Heart right ventricle (tissue), 16 donors: Measurements from ENCODE around the gene GNAI1. TPM values are rescaled to one million over a fixed set of nuclear protein-coding genes. Genes with fewer than 3 reads are reported as not detected.

Source experiments
- ATAC-seq, 8 donors: fragments of 200-7000 bp; cut with Tn5 transposase; one replicate each; pipeline ENCODE4 v1.9.1; 2020; ENCODE audit warnings: mild to moderate bottlenecking in 8 of 8, moderate library complexity in 8 of 8, moderate number of reproducible peaks in 1 of 8
- DNase-seq, 2 donors: peaks; one replicate each; pipeline ENCODE4 v3.0.0-alpha.2; 2020
- H3K27ac ChIP-seq, 10 donors: fragments of 200-600 bp; sonication (generic) in 2 of 10; one replicate each; pipeline versions ENCODE4 v1.5.0 to v1.8.0; 2020 to 2022; ENCODE audit warnings: mild to moderate bottlenecking in 3 of 10
- H3K27me3 ChIP-seq, 7 donors: fragments of 200-600 bp; one replicate each; pipeline ENCODE4 v1.8.0; 2021 to 2022; ENCODE audit warnings: mild to moderate bottlenecking in 2 of 7
- H3K36me3 ChIP-seq, 9 donors: fragments of 200-600 bp; sonication (generic) in 1 of 9; one replicate each; pipeline versions ENCODE4 v1.5.0 to v1.8.0; 2020 to 2022; ENCODE audit warnings: mild to moderate bottlenecking in 2 of 9
- H3K4me1 ChIP-seq, 9 donors: fragments of 200-600 bp; sonication (generic) in 1 of 9; one replicate each; pipeline versions ENCODE4 v1.5.0 to v1.8.0; 2020 to 2022; ENCODE audit warnings: mild to moderate bottlenecking in 4 of 9
- H3K4me3 ChIP-seq, 10 donors: fragments of 200-600 bp; sonication (generic) in 2 of 10; one replicate each; pipeline versions ENCODE4 v1.5.0 to v1.8.0; 2020 to 2022; ENCODE audit warnings: mild to moderate bottlenecking in 7 of 10, moderate library complexity in 2 of 10
- H3K9me3 ChIP-seq, 11 donors: fragments of 200-600 bp in 10 of 11; sonication (generic) in 2 of 11; one replicate each; pipeline versions ENCODE4 v1.5.0 to v1.8.0; 2013 to 2022; ENCODE audit warnings: mild to moderate bottlenecking in 2 of 11, control low read depth in 1 of 11, moderate library complexity in 1 of 11
- WGBS, 2 donors: extraction: QIAGEN DNeasy Blood & Tissue Kit; methylation state at CpG; one replicate each; pipeline ENCODE4 v1.1.7; 2013; ENCODE audit warnings: inconsistent platforms in 1 of 2; 5-methylcytosine and 5-hydroxymethylcytosine counted together
- intact Hi-C, 10 donors: fragments of 100-400 bp; cut with DNase I; formaldehyde crosslinking; loops; one replicate each; pipeline versions ENCODE4 v1.11.1 to v1.14.2; 2022
- polyA plus RNA-seq, 2 donors: library from polyadenylated mRNA; stranded (reverse); fragments of 200-250 nt; gene quantifications; one replicate each; pipeline ENCODE4 v1.2.3, GENCODE V29; 2013
- total RNA-seq, 10 donors: library from RNA; stranded (reverse); fragmentation: NEBNext Ultra II Directional in 3 of 10; extraction: Animal tissue kit (Norgen Biotek cat#: 25700) in 3 of 10; gene quantifications; one replicate each; pipeline versions ENCODE4 v1.2.1 to v1.2.4, GENCODE V29; 2021 to 2023
- TF ChIP-seq, protein P1 (sequence below), 9 donors: fragments of 200-600 bp; sonication (generic) in 2 of 9; IDR thresholded peaks; one replicate each; pipeline versions ENCODE4 v1.5.0 to v1.8.0; 2021 to 2022; ENCODE audit warnings: antibody characterized with exemption in 9 of 9, mild to moderate bottlenecking in 5 of 9, moderate library complexity in 1 of 9
- donor health status: Arrhythmogenic right ventricular cardiomyopathy.
- donor health status: ischemic (EF 13 %, LVEDD 7.1; RV severe dilation, severe dysfunction).
- donor health status: healthy with polysubstance abuse.
- donor health status: DM: no; HTN: yes; CAD: no.
- donor health status: DM: no; HTN: no; CAD: no.
- donor health status: ischemic (EF 25% LVEDD 6.9; RV normal size, moderate dysfunction).
- donor health status: ischemic (EF 25% LVEDD 5.7; RV mildly dilated, moderate dysfunction).
- donor health status: healthy.
- donor health status: DM: yes; HTN: yes; CAD: no.
- donor health status: Ischemic cardiomyopathy.
- donor health status: ischemic (EF 35%, LVEDD 5.7; RV mildly dilated, moderate dysfunction).
- donor health status: nonischemic (EF 11% LVEDD 7.7; RV severe dilation, severe dysfunction).
- donor health status: DM: yes; HTN: yes; CAD: no.
- donor health status: PGD.
- donor health status: ischemic (EF 29% LVEDD 5.4; RV normal size, mild dysfunction).
- donor health status: nonischemic (EF 23%, LVEDD 6.1; RV moderate dilation, normal function).

Gene GNAI1
- total and polyA plus RNA-seq, 12 donors, result 5.5 to 19.9 (median 12.5) TPM

DNA sequence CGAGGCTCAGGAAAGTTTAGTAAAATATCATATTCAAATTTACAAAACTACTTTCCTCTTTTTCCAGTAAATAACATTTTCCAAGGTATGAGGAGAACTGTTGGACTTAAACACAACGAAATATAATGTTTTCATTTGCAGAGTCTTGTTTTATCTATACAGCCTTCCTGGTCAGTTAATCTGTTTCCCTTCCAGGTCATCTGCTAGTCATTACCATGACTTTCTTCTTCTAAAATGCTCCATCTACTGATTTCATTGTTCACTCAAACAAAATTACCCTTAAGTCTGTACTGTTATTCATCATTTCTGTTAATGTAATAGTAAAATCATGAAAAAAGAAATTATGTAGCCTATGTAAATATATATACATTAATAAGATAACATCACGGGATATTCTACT lies 69.8 kb downstream of the GNAI1 start:
- ATAC-seq (no peak), DNase-seq (no peak)
- Histone ChIP-seq H3K27me3 (no peaks in the 10 kb centered on the region), H3K4me3 (no peak overlapping the region), H3K27ac (no peak overlapping the region), H3K36me3 (peaks cover 0 to 59% (median 4%) of the 10 kb centered on the region in 9 donors), H3K4me1 (peaks cover 0 to 3% (median 0%) of the 10 kb centered on the region in 9 donors), H3K9me3 (no peaks in the 10 kb centered on the region)
- TF ChIP-seq, protein P1, sequence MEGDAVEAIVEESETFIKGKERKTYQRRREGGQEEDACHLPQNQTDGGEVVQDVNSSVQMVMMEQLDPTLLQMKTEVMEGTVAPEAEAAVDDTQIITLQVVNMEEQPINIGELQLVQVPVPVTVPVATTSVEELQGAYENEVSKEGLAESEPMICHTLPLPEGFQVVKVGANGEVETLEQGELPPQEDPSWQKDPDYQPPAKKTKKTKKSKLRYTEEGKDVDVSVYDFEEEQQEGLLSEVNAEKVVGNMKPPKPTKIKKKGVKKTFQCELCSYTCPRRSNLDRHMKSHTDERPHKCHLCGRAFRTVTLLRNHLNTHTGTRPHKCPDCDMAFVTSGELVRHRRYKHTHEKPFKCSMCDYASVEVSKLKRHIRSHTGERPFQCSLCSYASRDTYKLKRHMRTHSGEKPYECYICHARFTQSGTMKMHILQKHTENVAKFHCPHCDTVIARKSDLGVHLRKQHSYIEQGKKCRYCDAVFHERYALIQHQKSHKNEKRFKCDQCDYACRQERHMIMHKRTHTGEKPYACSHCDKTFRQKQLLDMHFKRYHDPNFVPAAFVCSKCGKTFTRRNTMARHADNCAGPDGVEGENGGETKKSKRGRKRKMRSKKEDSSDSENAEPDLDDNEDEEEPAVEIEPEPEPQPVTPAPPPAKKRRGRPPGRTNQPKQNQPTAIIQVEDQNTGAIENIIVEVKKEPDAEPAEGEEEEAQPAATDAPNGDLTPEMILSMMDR (IDR thresholded peaks at IDR 0.05), result no peak
- 57 to 60% methylated on average over 3 of the region's 3 CpGs for WGBS, 2 donors
- intact Hi-C loops, result loop anchor here in 1 of 10 donors (10.0 kb wide), 1 partner anchor 60 kb away; no protein-coding TSS in a partner anchor

DNA sequence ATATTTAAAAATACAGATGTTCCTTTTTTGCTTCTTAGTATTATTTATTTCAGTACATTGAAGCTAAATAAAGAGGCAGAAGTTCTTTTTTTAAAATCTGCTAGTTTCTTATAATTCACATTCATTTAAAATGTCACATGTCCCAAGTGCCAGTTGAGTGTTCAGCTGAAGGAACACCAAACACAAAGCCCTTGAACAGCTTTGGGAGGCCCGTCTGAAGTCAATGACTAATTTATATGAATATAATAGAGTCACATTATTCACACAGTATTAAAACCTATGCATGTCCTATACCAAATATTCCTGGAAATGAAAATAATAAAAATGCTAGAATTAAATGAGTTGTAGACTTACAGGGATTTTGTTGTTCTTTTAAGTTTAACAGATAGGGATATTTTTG lies 70.3 kb downstream of the GNAI1 start:
- Histone ChIP-seq H3K36me3 (peaks cover 0 to 54% (median 4%) of the 10 kb centered on the region in 9 donors), H3K27ac (no peak overlapping the region), H3K4me1 (peaks cover 0 to 3% (median 0%) of the 10 kb centered on the region in 9 donors), H3K27me3 (no peaks in the 10 kb centered on the region), H3K4me3 (no peak overlapping the region), H3K9me3 (no peaks in the 10 kb centered on the region)
- ATAC-seq, result no peak
- WGBS, 2 donors, result 69 to 84% methylated on average over 1 of the region's 1 CpG
- intact Hi-C loops, result loop anchor here in 1 of 10 donors (10.0 kb wide), 1 partner anchor 60 kb away; no protein-coding TSS in a partner anchor
- TF ChIP-seq, protein P1 (IDR thresholded peaks at IDR 0.05), result no peak
- DNase-seq, result no peak

GRCh38 chr7:80206763-80207162 lies 72.1 kb downstream of the GNAI1 start:
- intact Hi-C loops, result loop anchor here in 1 of 10 donors (10.0 kb wide), 1 partner anchor 58 kb away; no protein-coding TSS in a partner anchor
- Histone ChIP-seq H3K27ac (no peak overlapping the region), H3K4me3 (no peak overlapping the region), H3K27me3 (no peaks in the 10 kb centered on the region), H3K4me1 (peaks cover 0 to 3% (median 0%) of the 10 kb centered on the region in 9 donors), H3K36me3 (peaks cover 0 to 50% (median 0%) of the 10 kb centered on the region in 9 donors), H3K9me3 (no peaks in the 10 kb centered on the region)
- no peak for ATAC-seq
- TF ChIP-seq, protein P1 (IDR thresholded peaks at IDR 0.05), result peak in 1 of 9 donors; percentile 30
- WGBS, 2 donors, result 92 to 93% methylated on average over 2 of the region's 2 CpGs
- no peak for DNase-seq

GRCh38 chr7:80207501-80207900 lies 72.9 kb downstream of the GNAI1 start:
- WGBS, 2 donors, result 63% methylated on average over 2 of the region's 2 CpGs
- no peaks in the 10 kb centered on the region for H3K9me3 ChIP-seq
- TF ChIP-seq, protein P1 (IDR thresholded peaks at IDR 0.05), result no peak
- peaks cover 0 to 57% (median 0%) of the 10 kb centered on the region in 9 donors for H3K36me3 ChIP-seq
- intact Hi-C loops, result loop anchor here in 1 of 10 donors (10.0 kb wide), 1 partner anchor 57 kb away; no protein-coding TSS in a partner anchor
- H3K27me3 ChIP-seq, result no peaks in the 10 kb centered on the region
- DNase-seq, result no peak
- no peak overlapping the region for H3K27ac ChIP-seq
- H3K4me1 ChIP-seq, result peaks cover 0 to 3% (median 0%) of the 10 kb centered on the region in 9 donors
- no peak for ATAC-seq
- no peak overlapping the region for H3K4me3 ChIP-seq
